ENCODE results near the gene TMEM101. TPM values are rescaled to one million over a fixed set of nuclear protein-coding genes. Genes with fewer than 3 reads are reported as not detected.

Gene TMEM101
- total RNA-seq, 5 donors from 2014 or later (not counting 1 experiment from before 2014, with no cell fraction given): 13.4 to 32.4 (median 26.6) TPM

DNA sequence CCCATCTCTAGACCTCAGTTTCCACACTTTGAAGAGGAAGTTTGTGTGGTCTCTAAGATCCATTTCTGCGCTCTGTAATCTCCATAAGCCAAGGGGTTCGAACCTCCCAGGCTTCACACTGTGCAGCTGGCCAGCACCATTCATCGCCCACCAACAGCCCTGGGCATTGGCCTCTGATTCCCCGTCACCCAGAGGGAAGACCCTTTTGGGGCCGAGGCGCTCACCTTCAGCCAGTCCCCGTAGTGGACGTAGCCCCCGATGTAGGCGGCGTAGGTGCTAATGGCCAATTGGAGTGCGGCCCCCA is 678 bp downstream of the TMEM101 start:
- Mint-ChIP-seq H3K36me3 (peaks cover 10% of the 10 kb centered on the region), H3K27me3 (no peaks in the 10 kb centered on the region), H3K4me1 (peaks cover 7 to 17% (median 15%) of the 10 kb centered on the region in 3 donors), H3K27ac (peak overlapping the region; percentile 94 to 98), H3K9me3 (no peaks in the 10 kb centered on the region), H3K4me3 (peak overlapping the region; percentile 90 to 99 (median 99))
- CTCF ChIA-PET: no interaction called here
- Histone ChIP-seq H3K9me3 (no peaks in the 10 kb centered on the region), H3K27me3 (replicated peaks in 1 of 2; ENCODE audit: control insufficient read depth in 2 of 2, extremely low read depth in 1 of 2, insufficient read depth in 2 of 2, low read length in 1 of 2) (peaks cover 0 to 5% of the 10 kb centered on the region in 2 experiments), H3K36me3 (ENCODE audit: control insufficient read depth in 2 of 2, extremely low read depth in 1 of 2, insufficient read depth in 1 of 2, low read length in 1 of 2) (peaks cover 0 to 8% of the 10 kb centered on the region in 2 donors), H3K27ac (ENCODE audit: low read length) (no peak overlapping the region), H3K4me3 (ENCODE audit: control insufficient read depth in 1 of 2, extremely low read depth in 1 of 2, low read length in 1 of 2) (peak overlapping the region; percentile 88 to 92), H3K4me1 (ENCODE audit: control insufficient read depth in 1 of 2, extremely low read depth in 1 of 2, insufficient read depth in 2 of 2, low read length in 2 of 2) (peaks cover 6 to 23% of the 10 kb centered on the region in 2 experiments)
- WGBS (ENCODE audit: insufficient coverage): 25% methylated on average over 12 of the region's 12 CpGs
- DNase-seq: no peak
- POLR2A ChIA-PET: no interaction called here
- ATAC-seq (replicated peaks in 1 of 4): no peak

DNA sequence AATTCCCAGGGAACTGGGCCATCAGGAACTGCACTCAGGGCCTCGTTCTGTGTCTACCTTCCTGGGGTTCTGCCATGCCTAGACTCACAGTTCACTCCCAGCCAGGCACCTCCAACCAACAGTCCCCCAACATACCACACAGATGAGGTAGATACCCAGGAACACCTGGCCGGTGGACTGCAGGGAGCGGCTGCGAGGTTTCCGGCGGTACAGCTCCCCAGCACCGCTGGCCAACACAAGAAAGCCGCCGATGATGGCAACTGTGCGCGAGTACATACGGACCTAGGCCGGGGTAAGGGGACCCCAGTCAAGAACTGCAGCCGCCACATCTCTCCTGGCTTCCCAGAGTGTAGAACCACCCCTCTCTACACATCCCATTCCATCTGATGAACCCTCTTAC is 1.9 kb downstream of the TMEM101 start:
- Mint-ChIP-seq H3K4me3 (peak overlapping the region; percentile 13 to 55 (median 54)), H3K27me3 (no peaks in the 10 kb centered on the region), H3K4me1 (peaks cover 14 to 24% (median 24%) of the 10 kb centered on the region in 3 donors), H3K9me3 (no peaks in the 10 kb centered on the region), H3K36me3 (peaks cover 10% of the 10 kb centered on the region), H3K27ac (no peak overlapping the region)
- Histone ChIP-seq H3K4me3 (ENCODE audit: control insufficient read depth in 1 of 2, extremely low read depth in 1 of 2, low read length in 1 of 2) (no peak overlapping the region), H3K36me3 (ENCODE audit: control insufficient read depth in 2 of 2, extremely low read depth in 1 of 2, insufficient read depth in 1 of 2, low read length in 1 of 2) (peaks cover 0 to 8% of the 10 kb centered on the region in 2 donors), H3K27me3 (replicated peaks in 1 of 2; ENCODE audit: control insufficient read depth in 2 of 2, extremely low read depth in 1 of 2, insufficient read depth in 2 of 2, low read length in 1 of 2) (peaks cover 0 to 14% of the 10 kb centered on the region in 2 experiments), H3K27ac (ENCODE audit: low read length) (no peak overlapping the region), H3K9me3 (no peaks in the 10 kb centered on the region), H3K4me1 (ENCODE audit: control insufficient read depth in 1 of 2, extremely low read depth in 1 of 2, insufficient read depth in 2 of 2, low read length in 2 of 2) (peaks cover 16 to 33% of the 10 kb centered on the region in 2 experiments)
- ATAC-seq (replicated peaks in 1 of 4) (no peak), DNase-seq (no peak)
- ChIA-PET POLR2A (no interaction called here), CTCF (no interaction called here)
- 96% methylated on average over 7 of the region's 14 CpGs for WGBS (ENCODE audit: insufficient coverage)

DNA sequence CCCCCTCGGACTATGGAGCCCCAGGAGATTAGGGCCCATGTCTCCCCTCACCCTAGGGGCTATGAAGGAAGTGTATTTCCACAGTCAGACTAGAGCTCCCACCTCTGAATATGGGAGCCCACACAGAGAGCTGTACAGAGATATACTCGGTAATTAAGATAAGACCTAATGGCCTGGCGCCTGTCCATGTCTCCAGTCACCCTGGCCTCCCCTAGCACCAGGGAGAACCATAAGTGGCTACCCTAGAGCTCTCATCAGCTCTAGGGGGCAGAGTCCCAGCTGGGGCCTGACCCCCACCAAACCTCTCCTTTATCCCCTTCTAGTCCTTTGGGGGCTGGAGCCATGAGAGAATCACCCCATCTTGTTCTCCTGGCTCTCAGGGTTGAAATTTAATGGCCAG is 2.4 kb downstream of the TMEM101 start:
- H3K9me3 ChIP-seq: no peaks in the 10 kb centered on the region
- H3K27me3 ChIP-seq (replicated peaks in 1 of 2; ENCODE audit: control insufficient read depth in 2 of 2, extremely low read depth in 1 of 2, insufficient read depth in 2 of 2, low read length in 1 of 2): peaks cover 0 to 18% of the 10 kb centered on the region in 2 experiments
- peaks cover 0 to 8% of the 10 kb centered on the region in 2 donors for H3K36me3 ChIP-seq (ENCODE audit: control insufficient read depth in 2 of 2, extremely low read depth in 1 of 2, insufficient read depth in 1 of 2, low read length in 1 of 2)
- peaks cover 10% of the 10 kb centered on the region for H3K36me3 Mint-ChIP-seq
- no peaks in the 10 kb centered on the region for H3K9me3 Mint-ChIP-seq
- H3K27ac ChIP-seq (ENCODE audit: low read length): no peak overlapping the region
- no peaks in the 10 kb centered on the region for H3K27me3 Mint-ChIP-seq
- no peak overlapping the region for H3K27ac Mint-ChIP-seq
- no peak for DNase-seq
- POLR2A ChIA-PET: no interaction called here
- no peak overlapping the region for H3K4me3 ChIP-seq (ENCODE audit: control insufficient read depth in 1 of 2, extremely low read depth in 1 of 2, low read length in 1 of 2)
- H3K4me1 Mint-ChIP-seq: peaks cover 17 to 28% (median 28%) of the 10 kb centered on the region in 3 donors
- H3K4me3 Mint-ChIP-seq: peak overlapping the region in 1 of 3 donors; percentile 54
- ATAC-seq (replicated peaks in 1 of 4): no peak
- H3K4me1 ChIP-seq (ENCODE audit: control insufficient read depth in 1 of 2, extremely low read depth in 1 of 2, insufficient read depth in 2 of 2, low read length in 2 of 2): peaks cover 20 to 38% of the 10 kb centered on the region in 2 experiments
- CTCF ChIA-PET: no interaction called here
- no CpG with 5 or more reads among the region's 3 CpGs for WGBS (ENCODE audit: insufficient coverage)

DNA sequence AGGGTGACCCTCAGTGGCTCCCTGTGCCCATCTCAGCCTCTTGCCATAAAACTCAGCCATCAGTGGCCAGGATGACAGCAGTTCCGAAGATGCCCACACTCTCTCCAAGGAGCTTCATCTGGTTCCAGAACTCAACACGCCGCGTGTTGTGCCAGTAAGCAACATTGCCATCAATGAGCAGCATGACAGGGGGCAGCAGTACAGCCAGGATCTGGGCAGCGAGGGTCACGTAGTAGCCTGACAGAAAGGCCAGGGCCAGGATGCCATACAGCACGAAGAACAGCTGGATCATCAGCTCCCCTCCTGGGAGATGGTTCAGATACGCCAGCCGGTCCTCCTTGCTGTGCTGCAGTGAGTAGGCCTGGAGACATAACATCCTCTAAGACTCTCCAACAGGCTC is 2.9 kb downstream of the TMEM101 start:
- peaks cover 19 to 30% (median 30%) of the 10 kb centered on the region in 3 donors for H3K4me1 Mint-ChIP-seq
- H3K4me3 Mint-ChIP-seq: no peak overlapping the region
- no peaks in the 10 kb centered on the region for H3K9me3 Mint-ChIP-seq
- DNase-seq: no peak
- peaks cover 10% of the 10 kb centered on the region for H3K36me3 Mint-ChIP-seq
- no peak for ATAC-seq (replicated peaks in 1 of 4)
- WGBS (ENCODE audit: insufficient coverage): 100% methylated on average over 6 of the region's 9 CpGs
- no peak overlapping the region for H3K27ac Mint-ChIP-seq
- Histone ChIP-seq H3K4me1 (ENCODE audit: control insufficient read depth in 1 of 2, extremely low read depth in 1 of 2, insufficient read depth in 2 of 2, low read length in 2 of 2) (peaks cover 24 to 43% of the 10 kb centered on the region in 2 experiments), H3K9me3 (no peaks in the 10 kb centered on the region), H3K27ac (ENCODE audit: low read length) (no peak overlapping the region), H3K27me3 (replicated peaks in 1 of 2; ENCODE audit: control insufficient read depth in 2 of 2, extremely low read depth in 1 of 2, insufficient read depth in 2 of 2, low read length in 1 of 2) (peaks cover 0 to 24% of the 10 kb centered on the region in 2 experiments), H3K4me3 (ENCODE audit: control insufficient read depth in 1 of 2, extremely low read depth in 1 of 2, low read length in 1 of 2) (no peak overlapping the region), H3K36me3 (ENCODE audit: control insufficient read depth in 2 of 2, extremely low read depth in 1 of 2, insufficient read depth in 1 of 2, low read length in 1 of 2) (peaks cover 0 to 8% of the 10 kb centered on the region in 2 donors)
- ChIA-PET CTCF (no interaction called here), POLR2A (interaction anchor here in 1 of 2 donors (1.0 kb wide), 1 partner anchor 13 kb away, joined by 4 read pairs; no protein-coding TSS in a partner anchor)
- no peaks in the 10 kb centered on the region for H3K27me3 Mint-ChIP-seq

DNA sequence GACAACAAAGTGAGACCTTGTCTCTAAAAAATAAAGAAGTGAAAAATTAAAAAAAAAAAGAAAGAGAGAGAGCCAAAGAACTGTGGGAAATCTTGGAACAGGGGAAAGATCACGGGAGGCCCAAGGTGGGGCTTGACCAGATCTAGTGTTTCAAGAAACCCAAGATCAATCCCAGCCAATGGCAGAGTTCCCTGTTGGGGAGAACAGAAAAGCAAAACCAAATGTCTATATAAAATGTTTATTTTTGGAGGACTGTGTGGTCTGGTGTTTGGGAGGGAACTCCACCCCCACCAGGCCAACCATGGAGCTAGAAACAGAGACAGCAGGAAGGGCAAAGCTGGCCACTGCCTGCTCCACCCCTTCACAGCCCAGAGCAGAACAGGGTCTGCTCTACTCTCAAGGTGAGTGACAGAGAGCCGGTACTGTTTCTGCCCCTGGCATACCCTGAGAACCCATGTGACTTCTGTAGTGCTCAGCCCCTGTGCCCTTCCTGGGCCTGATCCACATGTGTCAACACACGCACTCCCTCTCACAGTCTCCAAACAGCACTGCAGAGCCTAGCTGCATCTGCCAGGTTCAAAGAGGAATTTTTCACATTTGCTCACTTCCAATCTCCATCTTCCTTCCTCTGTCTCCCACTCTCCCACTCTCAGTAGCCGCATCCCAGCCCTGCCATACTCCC is 3.7 kb downstream of the TMEM101 start:
- Histone ChIP-seq H3K4me1 (ENCODE audit: control insufficient read depth in 1 of 2, extremely low read depth in 1 of 2, insufficient read depth in 2 of 2, low read length in 2 of 2) (peaks cover 24 to 49% of the 10 kb centered on the region in 2 experiments), H3K9me3 (no peaks in the 10 kb centered on the region), H3K36me3 (ENCODE audit: control insufficient read depth in 2 of 2, extremely low read depth in 1 of 2, insufficient read depth in 1 of 2, low read length in 1 of 2) (peaks cover 0 to 8% of the 10 kb centered on the region in 2 donors), H3K27me3 (replicated peaks in 1 of 2; ENCODE audit: control insufficient read depth in 2 of 2, extremely low read depth in 1 of 2, insufficient read depth in 2 of 2, low read length in 1 of 2) (peaks cover 0 to 31% of the 10 kb centered on the region in 2 experiments), H3K4me3 (ENCODE audit: control insufficient read depth in 1 of 2, extremely low read depth in 1 of 2, low read length in 1 of 2) (no peak overlapping the region), H3K27ac (ENCODE audit: low read length) (no peak overlapping the region)
- no peak overlapping the region for H3K4me3 Mint-ChIP-seq
- no peak overlapping the region for H3K27ac Mint-ChIP-seq
- DNase-seq (no peak), ATAC-seq (replicated peaks in 1 of 4) (no peak)
- ChIA-PET CTCF (no interaction called here), POLR2A (interaction anchor here in 1 of 2 donors (1.0 kb wide), 1 partner anchor 12 kb away, joined by 4 read pairs; no protein-coding TSS in a partner anchor)
- H3K9me3 Mint-ChIP-seq: no peaks in the 10 kb centered on the region
- peaks cover 26 to 37% (median 35%) of the 10 kb centered on the region in 3 donors for H3K4me1 Mint-ChIP-seq
- 53% methylated on average over 3 of the region's 4 CpGs for WGBS (ENCODE audit: insufficient coverage)
- H3K27me3 Mint-ChIP-seq: peaks cover 0 to 2% of the 10 kb centered on the region in 2 donors
- H3K36me3 Mint-ChIP-seq: peaks cover 10% of the 10 kb centered on the region

DNA sequence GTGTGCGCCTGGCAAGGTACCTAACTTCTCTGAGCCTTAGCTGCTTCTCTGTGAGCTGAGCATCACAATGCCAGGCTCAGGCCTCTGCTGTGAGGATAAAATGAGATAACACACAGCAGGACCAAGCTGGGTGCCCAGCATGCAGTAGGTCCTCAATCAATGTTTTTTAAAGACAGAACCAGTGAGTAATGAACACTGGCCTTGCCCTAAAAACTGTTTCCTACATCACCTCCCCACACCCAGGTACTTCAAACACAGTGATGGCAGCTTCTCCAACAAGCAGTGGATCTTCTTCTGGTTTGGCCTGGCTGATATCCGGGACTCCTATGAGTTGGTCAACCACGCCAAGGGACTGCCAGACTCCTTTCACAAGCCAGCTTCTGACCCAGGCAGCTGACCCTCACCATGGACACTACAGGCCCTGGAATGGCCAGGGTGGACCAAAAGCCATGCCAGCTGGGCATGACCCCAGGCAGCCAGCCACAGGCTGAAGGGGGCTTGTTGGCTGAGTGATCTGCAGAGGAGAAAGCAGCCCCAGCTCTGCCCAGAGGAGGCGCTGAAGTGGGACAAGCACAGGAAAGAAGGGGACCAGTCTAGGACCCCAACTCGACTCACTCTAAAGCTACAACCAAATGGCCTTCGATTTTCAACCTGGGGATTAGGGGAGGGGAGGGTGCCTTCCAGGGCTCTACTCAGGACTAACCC is 6.4 kb downstream of the TMEM101 start:
- ATAC-seq (replicated peaks in 1 of 4) (no peak), DNase-seq (no peak)
- Histone ChIP-seq H3K4me3 (ENCODE audit: control insufficient read depth in 1 of 2, extremely low read depth in 1 of 2, low read length in 1 of 2) (peak overlapping the region; percentile 77 to 93), H3K27ac (ENCODE audit: low read length) (no peak overlapping the region), H3K27me3 (replicated peaks in 1 of 2; ENCODE audit: control insufficient read depth in 2 of 2, extremely low read depth in 1 of 2, insufficient read depth in 2 of 2, low read length in 1 of 2) (peaks cover 0 to 50% of the 10 kb centered on the region in 2 experiments), H3K36me3 (ENCODE audit: control insufficient read depth in 2 of 2, extremely low read depth in 1 of 2, insufficient read depth in 1 of 2, low read length in 1 of 2) (peaks cover 0 to 8% of the 10 kb centered on the region in 2 donors), H3K9me3 (no peaks in the 10 kb centered on the region), H3K4me1 (ENCODE audit: control insufficient read depth in 1 of 2, extremely low read depth in 1 of 2, insufficient read depth in 2 of 2, low read length in 2 of 2) (peaks cover 20 to 51% of the 10 kb centered on the region in 2 experiments)
- Mint-ChIP-seq H3K27ac (peak overlapping the region in 1 of 2 donors; percentile 77), H3K27me3 (peaks cover 0 to 4% of the 10 kb centered on the region in 2 donors), H3K4me1 (peaks cover 22 to 33% (median 28%) of the 10 kb centered on the region in 3 donors), H3K36me3 (peaks cover 10% of the 10 kb centered on the region), H3K4me3 (peak overlapping the region; percentile 81 to 90 (median 84)), H3K9me3 (no peaks in the 10 kb centered on the region)
- CTCF ChIA-PET: interaction anchor here in 1 of 2 donors (0.5 kb wide), 1 partner anchor 131 kb away, joined by 3 read pairs; no protein-coding TSS in a partner anchor
- POLR2A ChIA-PET: interaction anchor here in 1 of 2 donors (0.6 kb wide), 1 partner anchor 445 kb away, joined by 3 read pairs; no protein-coding TSS in a partner anchor
- WGBS (ENCODE audit: insufficient coverage): 63% methylated on average over 2 of the region's 6 CpGs

All from T-cell (primary cell).